ENCODE results near the gene GCDH.

GCDH gene

GRCh38 chr19:12943437-12944044 is 52.6 kb downstream of the GCDH start:
- DNase-seq = no peak

- no peak for DNase-seq
Measured at GRCh38 chr19:12944104-12944674, 53.2 kb downstream of the GCDH start.

DNA sequence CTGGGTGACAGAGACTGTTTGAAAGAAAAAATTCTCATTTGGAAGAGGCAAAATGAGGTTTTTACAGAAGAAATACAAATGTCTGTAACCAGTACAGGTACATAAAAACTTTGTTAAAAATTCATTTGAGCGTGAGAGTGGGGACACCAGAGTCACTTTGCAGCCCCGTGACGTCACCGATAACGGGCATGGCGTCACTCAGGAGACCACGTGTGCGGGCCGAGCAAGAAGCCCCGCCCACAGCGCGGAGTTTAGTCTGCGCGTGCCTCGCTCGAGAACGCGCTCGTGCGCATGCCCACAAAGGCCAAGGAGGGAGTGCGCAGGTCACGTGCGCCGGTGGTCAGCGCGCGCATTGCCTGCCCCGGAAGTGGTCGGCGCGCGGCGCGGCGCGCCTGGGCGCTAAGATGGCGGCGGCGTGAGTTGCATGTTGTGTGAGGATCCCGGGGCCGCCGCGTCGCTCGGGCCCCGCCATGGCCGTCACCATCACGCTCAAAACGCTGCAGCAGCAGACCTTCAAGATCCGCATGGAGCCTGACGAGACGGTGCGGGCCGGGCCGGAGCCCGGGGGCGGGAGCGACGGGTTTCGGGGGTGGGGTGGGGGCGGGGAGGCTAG is 54.6 kb downstream of the GCDH start, which contains the start of gene RAD23A:
RAD23A (plus strand) TSS at position 384 of the 613 bp plus-strand sequence; CDS start at position 471, 87 bp downstream.
- peak; percentile 96 for DNase-seq

DNA sequence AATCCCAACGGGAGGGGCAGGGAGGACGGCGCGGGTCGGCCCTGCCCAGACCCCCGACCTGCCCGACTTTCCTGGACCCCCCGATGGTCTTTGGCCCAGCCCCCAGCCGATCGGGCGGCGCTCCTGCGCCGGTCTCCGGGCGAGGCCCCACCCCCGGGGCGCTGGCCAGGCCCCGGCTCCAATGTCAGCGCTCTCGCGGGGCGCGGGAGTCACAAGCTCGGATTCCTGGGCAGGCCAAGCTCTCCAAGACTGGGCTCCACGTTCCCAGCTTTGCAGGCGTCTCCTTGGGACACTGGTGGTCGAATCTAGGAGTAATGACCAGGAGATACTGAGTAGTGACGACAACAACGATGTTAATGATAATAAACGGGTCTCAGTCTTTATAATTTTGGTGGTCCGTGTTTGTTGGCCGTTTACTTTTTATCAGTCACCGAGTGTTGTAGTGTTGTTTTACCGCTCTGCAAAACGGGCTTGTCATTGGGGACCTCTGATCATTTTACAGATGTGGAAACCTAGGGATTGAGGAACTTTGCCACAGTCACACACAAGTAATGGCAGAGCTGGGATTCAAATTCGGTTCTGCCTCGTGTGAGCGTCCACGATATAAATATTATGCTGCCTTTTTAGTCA is 55.2 kb downstream of the GCDH start:
- peak; percentile 41 for DNase-seq

- DNase-seq = no peak
Measured at GRCh38 chr19:12946731-12947496, 56.0 kb downstream of the GCDH start.

DNA sequence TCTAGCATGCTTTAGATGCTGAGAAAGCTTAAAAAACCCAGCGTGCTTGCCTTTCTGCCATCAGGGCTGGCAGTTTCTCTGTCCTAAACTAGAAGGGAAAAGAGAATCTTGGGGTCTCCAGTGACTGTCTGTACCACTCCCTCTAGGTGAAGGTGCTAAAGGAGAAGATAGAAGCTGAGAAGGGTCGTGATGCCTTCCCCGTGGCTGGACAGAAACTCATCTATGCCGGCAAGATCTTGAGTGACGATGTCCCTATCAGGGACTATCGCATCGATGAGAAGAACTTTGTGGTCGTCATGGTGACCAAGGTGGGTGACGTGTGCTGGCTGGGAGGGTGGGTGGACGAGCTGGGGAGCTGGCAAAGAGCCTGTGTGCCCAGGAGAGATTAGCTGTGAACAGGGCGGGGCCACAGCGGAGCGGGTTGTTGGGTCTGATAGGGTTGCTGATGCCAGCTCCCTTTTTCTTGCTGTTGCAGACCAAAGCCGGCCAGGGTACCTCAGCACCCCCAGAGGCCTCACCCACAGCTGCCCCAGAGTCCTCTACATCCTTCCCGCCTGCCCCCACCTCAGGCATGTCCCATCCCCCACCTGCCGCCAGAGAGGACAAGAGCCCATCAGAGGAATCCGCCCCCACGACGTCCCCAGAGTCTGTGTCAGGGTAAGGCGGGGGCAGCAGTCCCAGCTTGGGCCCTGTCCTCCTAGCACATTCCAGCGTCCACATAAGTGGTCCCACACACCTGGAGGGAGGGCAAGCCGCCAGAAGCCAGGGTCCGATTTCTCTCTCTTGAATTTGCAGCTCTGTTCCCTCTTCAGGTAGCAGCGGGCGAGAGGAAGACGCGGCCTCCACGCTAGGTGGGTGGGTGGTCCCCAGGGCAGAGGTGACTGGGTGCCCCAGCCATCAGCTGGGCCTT is 57.0 kb downstream of the GCDH start:
- DNase-seq = no peak

DNA sequence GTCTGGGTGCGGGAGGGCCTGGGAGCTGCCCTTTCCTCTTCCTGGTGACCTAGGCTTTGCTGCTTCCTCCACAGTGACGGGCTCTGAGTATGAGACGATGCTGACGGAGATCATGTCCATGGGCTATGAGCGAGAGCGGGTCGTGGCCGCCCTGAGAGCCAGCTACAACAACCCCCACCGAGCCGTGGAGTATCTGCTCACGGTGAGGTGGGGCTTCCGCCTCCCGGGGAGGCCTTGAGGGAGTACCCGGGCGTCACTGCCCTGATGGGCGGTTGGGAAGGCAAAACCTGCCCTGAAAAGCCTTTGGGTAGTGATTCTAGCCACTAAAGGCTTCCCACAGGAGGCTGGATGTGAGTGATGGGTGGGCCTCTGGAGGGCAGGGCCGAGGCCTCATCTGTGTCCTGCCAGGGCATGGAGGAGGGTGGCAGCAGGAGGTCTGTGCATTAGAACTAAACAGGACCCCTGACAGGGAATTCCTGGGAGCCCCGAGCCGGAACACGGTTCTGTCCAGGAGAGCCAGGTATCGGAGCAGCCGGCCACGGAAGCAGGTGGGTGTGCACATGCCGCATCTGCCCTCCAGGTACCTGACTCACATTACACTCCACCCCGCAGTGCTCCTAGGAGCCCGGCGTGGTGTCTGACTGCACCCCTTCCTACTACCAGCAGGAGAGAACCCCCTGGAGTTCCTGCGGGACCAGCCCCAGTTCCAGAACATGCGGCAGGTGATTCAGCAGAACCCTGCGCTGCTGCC is 57.8 kb downstream of the GCDH start:
- no peak for DNase-seq

Measured in activated effector memory CD4-positive, alpha-beta T cell treated with Interleukin-2 at 50 U/mL for 16 hours (primary cell).